HepG2 (cell line): ENCODE data around the gene TOR1AIP1. TPM values are rescaled to one million over a fixed set of nuclear protein-coding genes. Genes with fewer than 3 reads are reported as not detected.

Experiments used
- GPN1 ChIP-seq: sonication (generic); formaldehyde crosslinking; IDR thresholded peaks from 2 replicates; pipeline ENCODE4 v1.5.1; 2020; ENCODE audit warnings: missing genetic modification reagents, borderline replicate concordance
- KDM3A ChIP-seq: IDR thresholded peaks from 2 replicates; pipeline ENCODE4 v1.6.1; 2018; ENCODE audit warnings: low read depth, missing compliant biosample characterization
- SNAI1 ChIP-seq: sonication (generic); formaldehyde crosslinking; IDR thresholded peaks from 2 replicates; pipeline ENCODE4 v1.5.0; 2020; ENCODE audit warnings: mild to moderate bottlenecking, missing genetic modification reagents, borderline replicate concordance
- TGIF2 ChIP-seq: IDR thresholded peaks from 2 replicates; pipeline ENCODE4 v1.6.1; 2016; ENCODE audit warnings: control low read depth, missing compliant biosample characterization
- THAP11 ChIP-seq: IDR thresholded peaks from 2 replicates; pipeline ENCODE4 v1.6.1; 2016; ENCODE audit warnings: missing biosample characterization, missing genetic modification reagents
- ZFYVE20 ChIP-seq: sonication (generic); formaldehyde crosslinking; IDR thresholded peaks from 2 replicates; pipeline ENCODE4 v1.8.0; 2023; ENCODE audit warnings: low read depth, mild to moderate bottlenecking, moderate library complexity, missing genetic modification reagents, borderline replicate concordance
- ZNF253 ChIP-seq: sonication (generic); formaldehyde crosslinking; IDR thresholded peaks from 2 replicates; pipeline ENCODE4 v1.8.0; 2022; ENCODE audit warnings: mild to moderate bottlenecking, missing genetic modification reagents, borderline replicate concordance
- ZNF713 ChIP-seq: sonication (generic); formaldehyde crosslinking; IDR thresholded peaks from 2 replicates; pipeline ENCODE4 v1.4.0; 2020; ENCODE audit warnings: mild to moderate bottlenecking, missing genetic modification reagents
- ZNF776 ChIP-seq: sonication (generic); formaldehyde crosslinking; IDR thresholded peaks from 2 replicates; pipeline ENCODE4 v1.4.0; 2020; ENCODE audit warnings: mild to moderate bottlenecking, missing genetic modification reagents
- ZNF83 ChIP-seq: sonication (generic); formaldehyde crosslinking; IDR thresholded peaks from 2 replicates; pipeline ENCODE4 v1.4.0; 2020; ENCODE audit warnings: missing genetic modification reagents, mild to moderate bottlenecking, borderline replicate concordance
- ZSCAN29 ChIP-seq: sonication (generic); formaldehyde crosslinking; conservative IDR thresholded peaks from 2 replicates; pipeline ENCODE4 v1.4.0; 2020; ENCODE audit warnings: mild to moderate bottlenecking, missing genetic modification reagents
- polyA plus RNA-seq, 8 experiments: library from polyadenylated mRNA; depleted of rRNA in 3 of 8; stranded (reverse) in 7 of 8; unstranded in 1 of 8; fragments of >200 nt; fragmentation: Illumina TruSeq in 4 of 8; extraction: Trizol in 4 of 8; gene quantifications; 2 replicates each; pipeline versions ENCODE4 v1.2.1 to v1.2.3, GENCODE V29; 2011 to 2016; ENCODE audit warnings: low read depth in 4 of 8, missing spikeins in 1 of 8, mixed read lengths in 1 of 8; ENCODE audit not compliant: insufficient read depth in 1 of 8
- total RNA-seq, 5 experiments: library from RNA; depleted of rRNA; stranded (reverse); fragments of >200 nt; fragmentation: Illumina TruSeq; extraction: Trizol; gene quantifications; 2 replicates each; pipeline ENCODE4 v1.2.3, GENCODE V29; 2016; ENCODE audit warnings: low read depth in 1 of 5
- TF ChIP-seq, protein P1 (sequence below): sonication (generic); formaldehyde crosslinking; IDR thresholded peaks from 2 replicates; pipeline ENCODE4 v1.4.0; 2020; ENCODE audit warnings: mild to moderate bottlenecking, low read depth, missing genetic modification reagents
- TF ChIP-seq, protein P2 (sequence below): IDR thresholded peaks from 2 replicates; pipeline ENCODE4 v1.6.1; 2016; ENCODE audit warnings: low read depth
- TF ChIP-seq, protein P3 (sequence below): sonication (generic); formaldehyde crosslinking; IDR thresholded peaks from 2 replicates; pipeline ENCODE4 v1.4.0; 2020; ENCODE audit warnings: missing genetic modification reagents
- TF ChIP-seq, protein P4 (sequence below): sonication (generic); formaldehyde crosslinking; IDR thresholded peaks from 2 replicates; pipeline ENCODE4 v1.4.0; 2020; ENCODE audit warnings: missing genetic modification reagents
- TF ChIP-seq, protein P5 (sequence below): IDR thresholded peaks from 2 replicates; pipeline ENCODE4 v1.6.1; 2016; ENCODE audit warnings: low read depth, missing genetic modification reagents, missing compliant biosample characterization
- TF ChIP-seq, protein P6 (sequence below): sonication (generic); formaldehyde crosslinking; IDR thresholded peaks from 2 replicates; pipeline ENCODE4 v1.8.0; 2022; ENCODE audit warnings: missing genetic modification reagents, mild to moderate bottlenecking, borderline replicate concordance

The TOR1AIP1 gene
- total and polyA plus RNA-seq, 2 of the 13 experiments (the other 11 are each of a cell fraction or from before 2014, with no cell fraction given) = 15.6 to 29.0 TPM

DNA sequence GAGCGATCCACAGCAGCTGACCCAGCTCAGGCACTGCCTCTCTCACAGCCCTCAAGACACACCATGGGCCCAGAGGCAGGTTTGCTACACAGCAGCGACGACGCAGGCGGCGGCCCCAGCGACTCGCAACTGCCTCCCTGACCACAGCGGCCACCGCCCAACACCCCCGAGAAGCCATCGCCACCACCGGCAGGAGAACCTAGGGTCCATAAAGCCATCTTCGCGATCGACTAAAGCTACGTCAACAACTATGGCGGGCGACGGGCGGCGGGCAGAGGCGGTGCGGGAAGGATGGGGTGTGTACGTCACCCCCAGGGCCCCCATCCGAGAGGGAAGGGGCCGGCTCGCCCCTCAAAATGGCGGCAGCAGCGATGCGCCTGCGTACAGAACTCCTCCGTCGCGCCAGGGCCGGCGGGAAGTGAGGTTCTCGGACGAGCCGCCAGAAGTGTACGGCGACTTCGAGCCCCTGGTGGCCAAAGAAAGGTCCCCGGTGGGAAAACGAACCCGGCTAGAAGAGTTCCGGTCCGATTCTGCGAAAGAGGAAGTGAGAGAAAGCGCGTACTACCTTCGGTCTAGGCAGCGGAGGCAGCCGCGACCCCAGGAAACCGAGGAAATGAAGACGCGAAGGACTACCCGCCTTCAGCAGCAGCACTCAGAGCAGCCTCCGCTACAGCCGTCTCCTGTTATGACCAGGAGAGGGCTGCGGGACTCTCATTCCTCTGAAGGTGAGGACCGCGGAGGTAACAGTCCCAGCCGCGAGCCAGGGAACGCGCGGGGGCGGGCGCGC lies at the start of gene TOR1AIP1 (continued):
- TF ChIP-seq, protein P1, sequence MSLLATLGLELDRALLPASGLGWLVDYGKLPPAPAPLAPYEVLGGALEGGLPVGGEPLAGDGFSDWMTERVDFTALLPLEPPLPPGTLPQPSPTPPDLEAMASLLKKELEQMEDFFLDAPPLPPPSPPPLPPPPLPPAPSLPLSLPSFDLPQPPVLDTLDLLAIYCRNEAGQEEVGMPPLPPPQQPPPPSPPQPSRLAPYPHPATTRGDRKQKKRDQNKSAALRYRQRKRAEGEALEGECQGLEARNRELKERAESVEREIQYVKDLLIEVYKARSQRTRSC (CRISPR knock-in tag) = no peak
- no peak for TF ChIP-seq ZNF713
- TF ChIP-seq, protein P2, sequence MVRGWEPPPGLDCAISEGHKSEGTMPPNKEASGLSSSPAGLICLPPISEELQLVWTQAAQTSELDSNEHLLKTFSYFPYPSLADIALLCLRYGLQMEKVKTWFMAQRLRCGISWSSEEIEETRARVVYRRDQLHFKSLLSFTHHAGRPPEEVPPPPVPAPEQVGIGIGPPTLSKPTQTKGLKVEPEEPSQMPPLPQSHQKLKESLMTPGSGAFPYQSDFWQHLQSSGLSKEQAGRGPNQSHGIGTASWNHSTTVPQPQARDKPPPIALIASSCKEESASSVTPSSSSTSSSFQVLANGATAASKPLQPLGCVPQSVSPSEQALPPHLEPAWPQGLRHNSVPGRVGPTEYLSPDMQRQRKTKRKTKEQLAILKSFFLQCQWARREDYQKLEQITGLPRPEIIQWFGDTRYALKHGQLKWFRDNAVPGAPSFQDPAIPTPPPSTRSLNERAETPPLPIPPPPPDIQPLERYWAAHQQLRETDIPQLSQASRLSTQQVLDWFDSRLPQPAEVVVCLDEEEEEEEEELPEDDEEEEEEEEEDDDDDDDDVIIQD (CRISPR knock-in tag) = peak; percentile 73; the same call in 1 of the 2 replicates
- TF ChIP-seq, protein P3, sequence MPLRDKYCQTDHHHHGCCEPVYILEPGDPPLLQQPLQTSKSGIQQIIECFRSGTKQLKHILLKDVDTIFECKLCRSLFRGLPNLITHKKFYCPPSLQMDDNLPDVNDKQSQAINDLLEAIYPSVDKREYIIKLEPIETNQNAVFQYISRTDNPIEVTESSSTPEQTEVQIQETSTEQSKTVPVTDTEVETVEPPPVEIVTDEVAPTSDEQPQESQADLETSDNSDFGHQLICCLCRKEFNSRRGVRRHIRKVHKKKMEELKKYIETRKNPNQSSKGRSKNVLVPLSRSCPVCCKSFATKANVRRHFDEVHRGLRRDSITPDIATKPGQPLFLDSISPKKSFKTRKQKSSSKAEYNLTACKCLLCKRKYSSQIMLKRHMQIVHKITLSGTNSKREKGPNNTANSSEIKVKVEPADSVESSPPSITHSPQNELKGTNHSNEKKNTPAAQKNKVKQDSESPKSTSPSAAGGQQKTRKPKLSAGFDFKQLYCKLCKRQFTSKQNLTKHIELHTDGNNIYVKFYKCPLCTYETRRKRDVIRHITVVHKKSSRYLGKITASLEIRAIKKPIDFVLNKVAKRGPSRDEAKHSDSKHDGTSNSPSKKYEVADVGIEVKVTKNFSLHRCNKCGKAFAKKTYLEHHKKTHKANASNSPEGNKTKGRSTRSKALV (CRISPR knock-in tag) = peak; percentile 74
- TF ChIP-seq SNAI1 (CRISPR knock-in tag) = 0 out of 2 replicates have a peak, but pooled peaks have one; percentile 47
- TF ChIP-seq GPN1 (CRISPR knock-in tag) = no peak; the same call in 1 of the 2 replicates
- TF ChIP-seq ZFYVE20 (CRISPR knock-in tag) = no peak; the same call in 1 of the 2 replicates
- TF ChIP-seq ZNF253 (CRISPR knock-in tag) = no peak
- peak; percentile 97 for TF ChIP-seq THAP11
- peak; percentile 30; the same call in 1 of the 2 replicates for TF ChIP-seq ZNF776 (CRISPR knock-in tag)
- TF ChIP-seq, protein P4, sequence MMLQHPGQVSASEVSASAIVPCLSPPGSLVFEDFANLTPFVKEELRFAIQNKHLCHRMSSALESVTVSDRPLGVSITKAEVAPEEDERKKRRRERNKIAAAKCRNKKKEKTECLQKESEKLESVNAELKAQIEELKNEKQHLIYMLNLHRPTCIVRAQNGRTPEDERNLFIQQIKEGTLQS (CRISPR knock-in tag) = peak; percentile 77
- TF ChIP-seq, protein P5, sequence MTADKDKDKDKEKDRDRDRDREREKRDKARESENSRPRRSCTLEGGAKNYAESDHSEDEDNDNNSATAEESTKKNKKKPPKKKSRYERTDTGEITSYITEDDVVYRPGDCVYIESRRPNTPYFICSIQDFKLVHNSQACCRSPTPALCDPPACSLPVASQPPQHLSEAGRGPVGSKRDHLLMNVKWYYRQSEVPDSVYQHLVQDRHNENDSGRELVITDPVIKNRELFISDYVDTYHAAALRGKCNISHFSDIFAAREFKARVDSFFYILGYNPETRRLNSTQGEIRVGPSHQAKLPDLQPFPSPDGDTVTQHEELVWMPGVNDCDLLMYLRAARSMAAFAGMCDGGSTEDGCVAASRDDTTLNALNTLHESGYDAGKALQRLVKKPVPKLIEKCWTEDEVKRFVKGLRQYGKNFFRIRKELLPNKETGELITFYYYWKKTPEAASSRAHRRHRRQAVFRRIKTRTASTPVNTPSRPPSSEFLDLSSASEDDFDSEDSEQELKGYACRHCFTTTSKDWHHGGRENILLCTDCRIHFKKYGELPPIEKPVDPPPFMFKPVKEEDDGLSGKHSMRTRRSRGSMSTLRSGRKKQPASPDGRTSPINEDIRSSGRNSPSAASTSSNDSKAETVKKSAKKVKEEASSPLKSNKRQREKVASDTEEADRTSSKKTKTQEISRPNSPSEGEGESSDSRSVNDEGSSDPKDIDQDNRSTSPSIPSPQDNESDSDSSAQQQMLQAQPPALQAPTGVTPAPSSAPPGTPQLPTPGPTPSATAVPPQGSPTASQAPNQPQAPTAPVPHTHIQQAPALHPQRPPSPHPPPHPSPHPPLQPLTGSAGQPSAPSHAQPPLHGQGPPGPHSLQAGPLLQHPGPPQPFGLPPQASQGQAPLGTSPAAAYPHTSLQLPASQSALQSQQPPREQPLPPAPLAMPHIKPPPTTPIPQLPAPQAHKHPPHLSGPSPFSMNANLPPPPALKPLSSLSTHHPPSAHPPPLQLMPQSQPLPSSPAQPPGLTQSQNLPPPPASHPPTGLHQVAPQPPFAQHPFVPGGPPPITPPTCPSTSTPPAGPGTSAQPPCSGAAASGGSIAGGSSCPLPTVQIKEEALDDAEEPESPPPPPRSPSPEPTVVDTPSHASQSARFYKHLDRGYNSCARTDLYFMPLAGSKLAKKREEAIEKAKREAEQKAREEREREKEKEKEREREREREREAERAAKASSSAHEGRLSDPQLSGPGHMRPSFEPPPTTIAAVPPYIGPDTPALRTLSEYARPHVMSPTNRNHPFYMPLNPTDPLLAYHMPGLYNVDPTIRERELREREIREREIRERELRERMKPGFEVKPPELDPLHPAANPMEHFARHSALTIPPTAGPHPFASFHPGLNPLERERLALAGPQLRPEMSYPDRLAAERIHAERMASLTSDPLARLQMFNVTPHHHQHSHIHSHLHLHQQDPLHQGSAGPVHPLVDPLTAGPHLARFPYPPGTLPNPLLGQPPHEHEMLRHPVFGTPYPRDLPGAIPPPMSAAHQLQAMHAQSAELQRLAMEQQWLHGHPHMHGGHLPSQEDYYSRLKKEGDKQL (CRISPR knock-in tag) = no peak
- peak; percentile 97 for TF ChIP-seq KDM3A (CRISPR knock-in tag)
- TF ChIP-seq, protein P6, sequence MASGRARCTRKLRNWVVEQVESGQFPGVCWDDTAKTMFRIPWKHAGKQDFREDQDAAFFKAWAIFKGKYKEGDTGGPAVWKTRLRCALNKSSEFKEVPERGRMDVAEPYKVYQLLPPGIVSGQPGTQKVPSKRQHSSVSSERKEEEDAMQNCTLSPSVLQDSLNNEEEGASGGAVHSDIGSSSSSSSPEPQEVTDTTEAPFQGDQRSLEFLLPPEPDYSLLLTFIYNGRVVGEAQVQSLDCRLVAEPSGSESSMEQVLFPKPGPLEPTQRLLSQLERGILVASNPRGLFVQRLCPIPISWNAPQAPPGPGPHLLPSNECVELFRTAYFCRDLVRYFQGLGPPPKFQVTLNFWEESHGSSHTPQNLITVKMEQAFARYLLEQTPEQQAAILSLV = peak; percentile 91; the same call in 1 of the 2 replicates
- peak; percentile 9; the same call in 1 of the 2 replicates for TF ChIP-seq ZNF83
- TF ChIP-seq ZSCAN29 (CRISPR knock-in tag) = peak; percentile 33
- peak; percentile 46; the same call in 1 of the 2 replicates for TF ChIP-seq TGIF2 (CRISPR knock-in tag)
